Smooth muscle cell (in vitro differentiated cells): Measurements from ENCODE around the gene CDO1. TPM values are rescaled to one million over a fixed set of nuclear protein-coding genes. Genes with fewer than 3 reads are reported as not detected.
"Not testable (repeated sequence)": the region's sequence is repeated elsewhere in the genome, so short reads cannot be mapped to it uniquely, and the experiment has no call there.

ENCODE experiments used
- DNase-seq: peaks from one replicate; lab custom pipeline; 2025; ENCODE audit not compliant: unreplicated experiment; lab: John Stamatoyannopoulos, UW
- H2AFZ ChIP-seq: fragments of 200-600 bp; sonication (generic); 2 replicates; pipeline ENCODE4 v1.6.0; 2016; ENCODE audit warnings: antibody characterized with exemption, low read depth, mild to moderate bottlenecking
- H3F3A ChIP-seq: fragments of 200-600 bp; sonication (generic); 2 replicates; pipeline ENCODE4 v1.6.0; 2017; ENCODE audit warnings: antibody characterized with exemption, low read depth
- H3K27ac ChIP-seq: fragments of 200-600 bp; sonication (generic); 2 replicates; pipeline ENCODE4 v1.5.1; 2016; ENCODE audit warnings: low read depth, mild to moderate bottlenecking
- H3K27me3 ChIP-seq: fragments of 200-600 bp; sonication (generic); 2 replicates; pipeline ENCODE4 v1.6.1; 2016; ENCODE audit warnings: low read depth, mild to moderate bottlenecking
- H3K36me3 ChIP-seq: fragments of 200-600 bp; sonication (generic); 2 replicates; pipeline ENCODE4 v1.5.1; 2016; ENCODE audit warnings: low read depth
- H3K4me1 ChIP-seq: fragments of 200-600 bp; sonication (generic); 2 replicates; pipeline ENCODE4 v1.5.1; 2016; ENCODE audit warnings: low read depth
- H3K4me2 ChIP-seq: fragments of 200-600 bp; sonication (generic); 2 replicates; pipeline ENCODE4 v1.6.0; 2016; ENCODE audit warnings: mild to moderate bottlenecking
- H3K4me3 ChIP-seq: fragments of 200-600 bp; sonication (generic); 2 replicates; pipeline ENCODE4 v1.5.1; 2016; ENCODE audit warnings: mild to moderate bottlenecking
- H3K79me2 ChIP-seq: fragments of 200-600 bp; sonication (generic); 2 replicates; pipeline ENCODE4 v1.6.0; 2016; ENCODE audit warnings: low read depth, mild to moderate bottlenecking
- H3K9ac ChIP-seq: fragments of 200-600 bp; sonication (generic); 2 replicates; pipeline ENCODE4 v1.6.0; 2016; ENCODE audit warnings: low read depth
- H3K9me3 ChIP-seq: fragments of 200-600 bp; sonication (generic); replicated peaks from 2 replicates; pipeline ENCODE4 v1.5.1; 2016; ENCODE audit warnings: low read depth
- H4K20me1 ChIP-seq: fragments of 200-600 bp; sonication (generic); 2 replicates; pipeline ENCODE4 v1.6.0; 2016; ENCODE audit warnings: low read depth
- WGBS: methylation state at CpG from one replicate; pipeline ENCODE4 v1.1.7; 2016; ENCODE audit warnings: low lambda C conversion rate; 5-methylcytosine and 5-hydroxymethylcytosine counted together
- polyA plus RNA-seq: library from polyadenylated mRNA; unstranded; fragments of >200 nt; fragmentation: Nextera tagmentation; extraction: Ambion mirVana; gene quantifications from 2 replicates; pipeline ENCODE4 v1.2.1, GENCODE V29; 2016
- total RNA-seq: library from RNA; depleted of rRNA; stranded (reverse); fragments of >200 nt; gene quantifications from 2 replicates; pipeline ENCODE4 v1.2.3, GENCODE V29; 2014
- TF ChIP-seq, protein P1 (sequence below): fragments of 200-600 bp; sonication (generic); IDR thresholded peaks from 2 replicates; pipeline ENCODE4 v1.5.1; 2017; ENCODE audit warnings: borderline replicate concordance, mild to moderate bottlenecking, antibody characterized with exemption; ENCODE audit not compliant: insufficient read depth, poor library complexity, severe bottlenecking

The CDO1 gene
- total and polyA plus RNA-seq, 2 experiments from 2014 or later = 26.3 to 48.4 TPM

DNA sequence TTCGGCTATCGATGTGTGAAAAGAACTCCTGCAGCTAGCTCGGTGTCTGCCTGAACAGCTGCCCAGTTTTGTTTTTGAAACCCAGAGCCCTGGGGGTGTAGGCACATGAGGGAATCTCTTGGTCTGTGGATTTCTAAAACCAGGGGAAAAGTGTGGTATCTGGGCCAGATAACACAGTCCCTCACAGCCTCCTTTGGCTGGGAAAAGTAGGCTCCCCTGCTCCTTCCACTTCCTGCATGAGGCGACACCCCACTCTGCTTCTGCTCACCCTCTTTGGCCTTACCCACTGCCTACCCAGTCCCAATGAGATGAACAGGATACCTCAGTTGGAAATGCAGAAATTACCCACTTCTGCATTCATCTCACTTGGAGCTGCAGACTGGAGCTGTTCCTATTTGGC lies 9.5 kb upstream of the CDO1 start:
- Histone ChIP-seq H2AFZ (no peak overlapping the region), H3K4me1 (no peaks in the 10 kb centered on the region), H3K36me3 (peaks cover 12% of the 10 kb centered on the region), H3K9me3 (peaks cover 6% of the 10 kb centered on the region), H3K27me3 (no peaks in the 10 kb centered on the region), H4K20me1 (no peaks in the 10 kb centered on the region), H3F3A (no peaks in the 10 kb centered on the region), H3K4me3 (no peak overlapping the region), H3K4me2 (no peak overlapping the region), H3K79me2 (no peaks in the 10 kb centered on the region), H3K9ac (no peak overlapping the region), H3K27ac (no peak overlapping the region)
- 96% methylated on average over 4 of the region's 4 CpGs for WGBS
- TF ChIP-seq, protein P1, sequence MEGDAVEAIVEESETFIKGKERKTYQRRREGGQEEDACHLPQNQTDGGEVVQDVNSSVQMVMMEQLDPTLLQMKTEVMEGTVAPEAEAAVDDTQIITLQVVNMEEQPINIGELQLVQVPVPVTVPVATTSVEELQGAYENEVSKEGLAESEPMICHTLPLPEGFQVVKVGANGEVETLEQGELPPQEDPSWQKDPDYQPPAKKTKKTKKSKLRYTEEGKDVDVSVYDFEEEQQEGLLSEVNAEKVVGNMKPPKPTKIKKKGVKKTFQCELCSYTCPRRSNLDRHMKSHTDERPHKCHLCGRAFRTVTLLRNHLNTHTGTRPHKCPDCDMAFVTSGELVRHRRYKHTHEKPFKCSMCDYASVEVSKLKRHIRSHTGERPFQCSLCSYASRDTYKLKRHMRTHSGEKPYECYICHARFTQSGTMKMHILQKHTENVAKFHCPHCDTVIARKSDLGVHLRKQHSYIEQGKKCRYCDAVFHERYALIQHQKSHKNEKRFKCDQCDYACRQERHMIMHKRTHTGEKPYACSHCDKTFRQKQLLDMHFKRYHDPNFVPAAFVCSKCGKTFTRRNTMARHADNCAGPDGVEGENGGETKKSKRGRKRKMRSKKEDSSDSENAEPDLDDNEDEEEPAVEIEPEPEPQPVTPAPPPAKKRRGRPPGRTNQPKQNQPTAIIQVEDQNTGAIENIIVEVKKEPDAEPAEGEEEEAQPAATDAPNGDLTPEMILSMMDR = no peak
- no peak for DNase-seq

DNA sequence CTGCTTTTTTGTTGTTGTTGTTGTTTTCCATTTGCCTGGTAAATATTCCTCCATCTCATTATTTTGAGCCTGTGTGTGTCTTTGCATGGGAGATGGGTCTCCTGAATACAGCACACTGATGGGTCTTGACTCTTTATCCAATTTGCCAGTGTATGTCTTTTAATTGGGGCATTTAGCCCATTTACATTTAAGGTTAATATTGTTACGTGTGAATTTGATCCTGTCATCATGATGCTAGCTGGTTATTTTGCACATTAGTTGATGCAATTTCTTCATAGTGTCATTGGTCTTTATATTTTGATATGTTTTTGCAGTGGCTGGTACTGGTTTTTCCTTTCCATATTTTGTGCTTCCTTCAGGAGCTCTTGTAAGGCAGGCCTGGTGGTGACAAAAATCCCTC lies 8.5 kb upstream of the CDO1 start:
- WGBS = 100% methylated on average over 1 of the region's 1 CpG
- not testable (repeated sequence) for H3K79me2 ChIP-seq, H4K20me1 ChIP-seq, DNase-seq, H2AFZ ChIP-seq, H3K27me3 ChIP-seq, H3K9ac ChIP-seq, H3K4me2 ChIP-seq, H3K4me3 ChIP-seq, H3K4me1 ChIP-seq, H3K27ac ChIP-seq, H3K9me3 ChIP-seq, H3F3A ChIP-seq
- H3K36me3 ChIP-seq = peaks cover 12% of the 10 kb centered on the region

GRCh38 chr5:115820846-115821245 lies 4.4 kb upstream of the CDO1 start:
- no peak overlapping the region for H3K4me3 ChIP-seq
- H3K79me2 ChIP-seq = peaks cover 3% of the 10 kb centered on the region
- H3K9ac ChIP-seq = no peak overlapping the region
- H3K27me3 ChIP-seq = no peaks in the 10 kb centered on the region
- H3K27ac ChIP-seq = no peak overlapping the region
- no peak overlapping the region for H3K4me2 ChIP-seq
- no peak overlapping the region for H2AFZ ChIP-seq
- H3K9me3 ChIP-seq = peaks cover 6% of the 10 kb centered on the region
- no peaks in the 10 kb centered on the region for H3K36me3 ChIP-seq
- 89% methylated on average over 1 of the region's 1 CpG for WGBS
- H4K20me1 ChIP-seq = no peaks in the 10 kb centered on the region
- no peaks in the 10 kb centered on the region for H3F3A ChIP-seq
- no peaks in the 10 kb centered on the region for H3K4me1 ChIP-seq
- TF ChIP-seq, protein P1 = no peak
- no peak for DNase-seq

- Histone ChIP-seq H3K27ac (no peak overlapping the region), H3F3A (no peaks in the 10 kb centered on the region), H3K4me3 (no peak overlapping the region), H3K9ac (no peak overlapping the region), H3K4me2 (no peak overlapping the region), H3K4me1 (peaks cover 8% of the 10 kb centered on the region), H3K9me3 (peaks cover 6% of the 10 kb centered on the region), H2AFZ (no peak overlapping the region), H3K27me3 (peaks cover 14% of the 10 kb centered on the region), H4K20me1 (no peaks in the 10 kb centered on the region), H3K79me2 (peaks cover 20% of the 10 kb centered on the region), H3K36me3 (no peaks in the 10 kb centered on the region)
- TF ChIP-seq, protein P1 = no peak
- WGBS = 93% methylated on average over 18 of the region's 18 CpGs
- no peak for DNase-seq
Measured at GRCh38 chr5:115818821-115819220, 2.4 kb upstream of the CDO1 start.
